KBM-7 (cell line): Measurements from ENCODE around the gene NXNL2.

Experiments used
- DNase-seq: peaks from one replicate; pipeline ENCODE4 v3.0.0-alpha.2; 2015
- in situ Hi-C: fragments of 300-500 bp; cut with MboI; formaldehyde crosslinking; loops from 2 replicates; pipeline ENCODE4 v1.14.3; 2020; ENCODE audit warnings: low sequenced_read_pairs, low pct_unique_long_range_greater_than_20kb, mixed read lengths

Gene NXNL2

GRCh38 chr9:88534456-88535225 lies at the start of gene NXNL2:
Gene NXNL2 (plus strand): TSS chr9:88535178. CDS start chr9:88535435, 257 bp downstream.
- in situ Hi-C loops: no loop called here
- peak; percentile 41 for DNase-seq

- in situ Hi-C loops: no loop called here
- DNase-seq: no peak
Measured at GRCh38 chr9:88488166-88488565, 46.8 kb upstream of the NXNL2 start.

GRCh38 chr9:88494983-88495721 lies 39.8 kb upstream of the NXNL2 start:
- in situ Hi-C loops: no loop called here
- no peak for DNase-seq

GRCh38 chr9:88497224-88497623 lies 37.8 kb upstream of the NXNL2 start:
- in situ Hi-C loops: no loop called here
- DNase-seq: no peak

- DNase-seq: no peak
- in situ Hi-C loops: no loop called here
Measured at GRCh38 chr9:88498880-88499279, 36.1 kb upstream of the NXNL2 start.

- in situ Hi-C loops: no loop called here
- no peak for DNase-seq
Measured at GRCh38 chr9:88501086-88501485, 33.9 kb upstream of the NXNL2 start.

GRCh38 chr9:88502552-88503034 lies 32.4 kb upstream of the NXNL2 start:
- DNase-seq: no peak
- in situ Hi-C loops: no loop called here

GRCh38 chr9:88503081-88503844 lies 31.7 kb upstream of the NXNL2 start:
- in situ Hi-C loops: no loop called here
- DNase-seq: no peak

- in situ Hi-C loops: no loop called here
- no peak for DNase-seq
Measured at GRCh38 chr9:88503845-88504764, 30.9 kb upstream of the NXNL2 start.

GRCh38 chr9:88508326-88508725 lies 26.7 kb upstream of the NXNL2 start:
- DNase-seq: no peak
- in situ Hi-C loops: no loop called here

- DNase-seq: no peak
- in situ Hi-C loops: no loop called here
Measured at GRCh38 chr9:88511906-88512305, 23.1 kb upstream of the NXNL2 start.

- in situ Hi-C loops: no loop called here
Measured at GRCh38 chr9:88514247-88514646, 20.7 kb upstream of the NXNL2 start.

GRCh38 chr9:88521308-88521707 lies 13.7 kb upstream of the NXNL2 start:
- in situ Hi-C loops: no loop called here
- peak; percentile 39 for DNase-seq

More at GRCh38 chr9:88514247-88514646, 20.7 kb upstream of the NXNL2 start:
- no peak for DNase-seq

- in situ Hi-C loops: no loop called here
- no peak for DNase-seq
Measured at GRCh38 chr9:88522360-88522759, 12.6 kb upstream of the NXNL2 start.

- DNase-seq: no peak
- in situ Hi-C loops: no loop called here
Measured at GRCh38 chr9:88523056-88523455, 11.9 kb upstream of the NXNL2 start.

GRCh38 chr9:88524911-88525310 lies 10.1 kb upstream of the NXNL2 start:
- in situ Hi-C loops: no loop called here
- no peak for DNase-seq

- in situ Hi-C loops: no loop called here
- no peak for DNase-seq
Measured at GRCh38 chr9:88527618-88528017, 7.4 kb upstream of the NXNL2 start.

GRCh38 chr9:88528080-88528790 lies 6.7 kb upstream of the NXNL2 start:
- DNase-seq: no peak
- in situ Hi-C loops: no loop called here
